Activated naive CD8-positive, alpha-beta T cell treated with anti-CD3 and anti-CD28 coated beads for 36 hours (primary cell): Measurements from ENCODE around the gene ANKRD33B. TPM values are rescaled to one million over a fixed set of nuclear protein-coding genes. Genes with fewer than 3 reads are reported as not detected.

Experiments used
- DNase-seq: peaks from one replicate; pipeline ENCODE4 v3.0.0; 2021
- H3K27ac Mint-ChIP-seq: one replicate; pipeline ENCODE4 v1.8.0; 2022; ENCODE audit warnings: mild to moderate bottlenecking, moderate library complexity, mixed read lengths
- H3K27me3 Mint-ChIP-seq: one replicate; pipeline ENCODE4 v1.8.0; 2022; ENCODE audit warnings: mild to moderate bottlenecking, mixed read lengths
- H3K36me3 Mint-ChIP-seq: one replicate; pipeline ENCODE4 v1.8.0; 2021; ENCODE audit warnings: mild to moderate bottlenecking, mixed read lengths
- H3K4me1 Mint-ChIP-seq: one replicate; pipeline ENCODE4 v1.8.0; 2021; ENCODE audit warnings: mixed read lengths
- H3K4me3 Mint-ChIP-seq: one replicate; pipeline ENCODE4 v1.8.0; 2022; ENCODE audit warnings: mild to moderate bottlenecking, moderate library complexity, mixed read lengths
- H3K9me3 Mint-ChIP-seq: one replicate; pipeline ENCODE4 v1.8.0; 2022; ENCODE audit warnings: mixed read lengths
- total RNA-seq, 2 experiments: library from RNA; stranded (reverse); gene quantifications; one replicate each; pipeline ENCODE4 v1.2.3, GENCODE V29; 2021

ANKRD33B gene
- total RNA-seq, 2 experiments from 2014 or later = 9.8 to 10.2 TPM

GRCh38 chr5:10576790-10577189 is 12.9 kb downstream of the ANKRD33B start:
- no peaks in the 10 kb centered on the region for H3K27me3 Mint-ChIP-seq
- H3K4me1 Mint-ChIP-seq = peaks cover 48% of the 10 kb centered on the region
- no peak for DNase-seq
- no peak overlapping the region for H3K27ac Mint-ChIP-seq
- H3K9me3 Mint-ChIP-seq = no peaks in the 10 kb centered on the region
- H3K36me3 Mint-ChIP-seq = peaks cover 6% of the 10 kb centered on the region
- H3K4me3 Mint-ChIP-seq = no peak overlapping the region

- Mint-ChIP-seq H3K9me3 (no peaks in the 10 kb centered on the region), H3K4me1 (peaks cover 51% of the 10 kb centered on the region), H3K27me3 (no peaks in the 10 kb centered on the region), H3K4me3 (no peak overlapping the region), H3K27ac (no peak overlapping the region), H3K36me3 (peaks cover 8% of the 10 kb centered on the region)
- DNase-seq = no peak
These were observed 13.8 kb downstream of the ANKRD33B start for GRCh38 chr5:10577371-10578292.

GRCh38 chr5:10578293-10578665 is 14.4 kb downstream of the ANKRD33B start:
- Mint-ChIP-seq H3K27ac (no peak overlapping the region), H3K36me3 (peaks cover 8% of the 10 kb centered on the region), H3K9me3 (no peaks in the 10 kb centered on the region), H3K27me3 (no peaks in the 10 kb centered on the region), H3K4me1 (peaks cover 51% of the 10 kb centered on the region), H3K4me3 (no peak overlapping the region)
- no peak for DNase-seq

GRCh38 chr5:10578869-10579268 is 15.0 kb downstream of the ANKRD33B start:
- no peak overlapping the region for H3K4me3 Mint-ChIP-seq
- peaks cover 6% of the 10 kb centered on the region for H3K36me3 Mint-ChIP-seq
- H3K9me3 Mint-ChIP-seq = no peaks in the 10 kb centered on the region
- peak overlapping the region; percentile 48 for H3K27ac Mint-ChIP-seq
- H3K4me1 Mint-ChIP-seq = peaks cover 52% of the 10 kb centered on the region
- peaks cover 4% of the 10 kb centered on the region for H3K27me3 Mint-ChIP-seq
- peak; percentile 20 for DNase-seq

- no peak for DNase-seq
- Mint-ChIP-seq H3K27ac (peak overlapping the region; percentile 62), H3K4me1 (peaks cover 56% of the 10 kb centered on the region), H3K27me3 (peaks cover 7% of the 10 kb centered on the region), H3K9me3 (no peaks in the 10 kb centered on the region), H3K36me3 (peaks cover 13% of the 10 kb centered on the region), H3K4me3 (peak overlapping the region; percentile 15)
These were observed 16.0 kb downstream of the ANKRD33B start for GRCh38 chr5:10579536-10580521.

- Mint-ChIP-seq H3K4me3 (no peak overlapping the region), H3K36me3 (peaks cover 20% of the 10 kb centered on the region), H3K27ac (peak overlapping the region; percentile 46), H3K4me1 (peaks cover 61% of the 10 kb centered on the region), H3K9me3 (no peaks in the 10 kb centered on the region), H3K27me3 (peaks cover 13% of the 10 kb centered on the region)
- no peak for DNase-seq
These were observed 16.9 kb downstream of the ANKRD33B start for GRCh38 chr5:10580531-10581423.

GRCh38 chr5:10581424-10581748 is 17.5 kb downstream of the ANKRD33B start:
- Mint-ChIP-seq H3K9me3 (no peaks in the 10 kb centered on the region), H3K27me3 (peaks cover 13% of the 10 kb centered on the region), H3K4me1 (peaks cover 67% of the 10 kb centered on the region), H3K4me3 (no peak overlapping the region), H3K27ac (no peak overlapping the region), H3K36me3 (peaks cover 20% of the 10 kb centered on the region)
- no peak for DNase-seq

- H3K27me3 Mint-ChIP-seq = peaks cover 16% of the 10 kb centered on the region
- peaks cover 22% of the 10 kb centered on the region for H3K36me3 Mint-ChIP-seq
- no peak overlapping the region for H3K4me3 Mint-ChIP-seq
- H3K4me1 Mint-ChIP-seq = peaks cover 67% of the 10 kb centered on the region
- H3K9me3 Mint-ChIP-seq = no peaks in the 10 kb centered on the region
- H3K27ac Mint-ChIP-seq = no peak overlapping the region
- DNase-seq = no peak
These were observed 18.1 kb downstream of the ANKRD33B start for GRCh38 chr5:10581867-10582511.

- no peak overlapping the region for H3K27ac Mint-ChIP-seq
- H3K9me3 Mint-ChIP-seq = no peaks in the 10 kb centered on the region
- peaks cover 16% of the 10 kb centered on the region for H3K27me3 Mint-ChIP-seq
- peaks cover 65% of the 10 kb centered on the region for H3K4me1 Mint-ChIP-seq
- peaks cover 22% of the 10 kb centered on the region for H3K36me3 Mint-ChIP-seq
- DNase-seq = no peak
- no peak overlapping the region for H3K4me3 Mint-ChIP-seq
These were observed 18.6 kb downstream of the ANKRD33B start for GRCh38 chr5:10582512-10582897.

- Mint-ChIP-seq H3K4me3 (peak overlapping the region; percentile 3), H3K9me3 (no peaks in the 10 kb centered on the region), H3K36me3 (peaks cover 22% of the 10 kb centered on the region), H3K27me3 (peaks cover 27% of the 10 kb centered on the region), H3K4me1 (peaks cover 56% of the 10 kb centered on the region), H3K27ac (peak overlapping the region; percentile 57)
- DNase-seq = no peak
These were observed 20.0 kb downstream of the ANKRD33B start for GRCh38 chr5:10583663-10584572.

- peaks cover 35% of the 10 kb centered on the region for H3K27me3 Mint-ChIP-seq
- DNase-seq = no peak
- no peak overlapping the region for H3K27ac Mint-ChIP-seq
- H3K9me3 Mint-ChIP-seq = peaks cover 5% of the 10 kb centered on the region
- H3K4me3 Mint-ChIP-seq = no peak overlapping the region
- H3K4me1 Mint-ChIP-seq = peaks cover 50% of the 10 kb centered on the region
- peaks cover 30% of the 10 kb centered on the region for H3K36me3 Mint-ChIP-seq
These were observed 21.0 kb downstream of the ANKRD33B start for GRCh38 chr5:10584714-10585517.

- Mint-ChIP-seq H3K27me3 (peaks cover 39% of the 10 kb centered on the region), H3K4me3 (no peak overlapping the region), H3K36me3 (peaks cover 32% of the 10 kb centered on the region), H3K27ac (no peak overlapping the region), H3K4me1 (peaks cover 44% of the 10 kb centered on the region), H3K9me3 (peaks cover 7% of the 10 kb centered on the region)
- no peak for DNase-seq
These were observed 21.6 kb downstream of the ANKRD33B start for GRCh38 chr5:10585518-10585915.

GRCh38 chr5:10586008-10586407 is 22.1 kb downstream of the ANKRD33B start:
- peaks cover 42% of the 10 kb centered on the region for H3K27me3 Mint-ChIP-seq
- DNase-seq = no peak
- peaks cover 7% of the 10 kb centered on the region for H3K9me3 Mint-ChIP-seq
- H3K4me1 Mint-ChIP-seq = peaks cover 44% of the 10 kb centered on the region
- H3K4me3 Mint-ChIP-seq = no peak overlapping the region
- no peak overlapping the region for H3K27ac Mint-ChIP-seq
- H3K36me3 Mint-ChIP-seq = peaks cover 32% of the 10 kb centered on the region
